H54 (cell line): ENCODE results near the gene CD84.
"Not testable (repeated sequence)": the region's sequence is repeated elsewhere in the genome, so short reads cannot be mapped to it uniquely, and the experiment has no call there.

ENCODE experiments used
- DNase-seq: peaks from one replicate; pipeline ENCODE4 v3.0.0; 2011; ENCODE audit warnings: low spot score, mixed read lengths; ENCODE audit not compliant: insufficient read length
- FAIRE-seq: peaks from 3 replicates; lab custom pipeline; 2011; peaks lifted over from hg19 to GRCh38; lab: Jason Lieb, UNC
- POLR2A ChIP-seq: IDR thresholded peaks from 2 replicates; pipeline ENCODE4 v1.6.1; 2011; ENCODE audit warnings: low read depth, mild to moderate bottlenecking, low read length

The CD84 gene

GRCh38 chr1:160537714-160538665, 41.3 kb downstream of the CD84 start:
- TF ChIP-seq POLR2A = no peak
- DNase-seq (no peak), FAIRE-seq (no peak)

GRCh38 chr1:160534823-160535605, 44.3 kb downstream of the CD84 start:
- DNase-seq = no peak
- TF ChIP-seq POLR2A = no peak
- FAIRE-seq = no peak

GRCh38 chr1:160532557-160532813, 46.8 kb downstream of the CD84 start:
- FAIRE-seq = not testable (repeated sequence)

GRCh38 chr1:160531809-160532556, 47.3 kb downstream of the CD84 start:
- not testable (repeated sequence) for FAIRE-seq

More at GRCh38 chr1:160532557-160532813, 46.8 kb downstream of the CD84 start:
- not testable (repeated sequence) for DNase-seq

GRCh38 chr1:160529401-160529952, 49.8 kb downstream of the CD84 start:
- DNase-seq, FAIRE-seq: not testable (repeated sequence)

More at GRCh38 chr1:160531809-160532556, 47.3 kb downstream of the CD84 start:
- DNase-seq = not testable (repeated sequence)

GRCh38 chr1:160523789-160524188, 55.5 kb downstream of the CD84 start:
- not testable (repeated sequence) for DNase-seq, FAIRE-seq

- DNase-seq = no peak
- no peak for TF ChIP-seq POLR2A
- FAIRE-seq = no peak
Measured at GRCh38 chr1:160522622-160523345, 56.5 kb downstream of the CD84 start, which contains the start of gene SLAMF6. SLAMF6 (minus strand) TSS chr1:160523255; CDS start chr1:160523192, 63 bp downstream.

- FAIRE-seq (no peak), DNase-seq (no peak)
- TF ChIP-seq POLR2A = no peak
Measured at GRCh38 chr1:160522136-160522535, 57.2 kb downstream of the CD84 start.

GRCh38 chr1:160521554-160521953, 57.7 kb downstream of the CD84 start:
- TF ChIP-seq POLR2A = no peak
- no peak for FAIRE-seq
- no peak for DNase-seq

GRCh38 chr1:160520999-160521398, 58.3 kb downstream of the CD84 start:
- DNase-seq = no peak
- no peak for FAIRE-seq
- no peak for TF ChIP-seq POLR2A

GRCh38 chr1:160520582-160520981, 58.7 kb downstream of the CD84 start:
- no peak for TF ChIP-seq POLR2A
- FAIRE-seq (no peak), DNase-seq (no peak)

- DNase-seq (no peak), FAIRE-seq (no peak)
- no peak for TF ChIP-seq POLR2A
Measured at GRCh38 chr1:160519642-160520435, 59.5 kb downstream of the CD84 start.

GRCh38 chr1:160517519-160517918, 61.8 kb downstream of the CD84 start:
- DNase-seq, FAIRE-seq: not testable (repeated sequence)

GRCh38 chr1:160515908-160516307, 63.4 kb downstream of the CD84 start:
- FAIRE-seq, DNase-seq: not testable (repeated sequence)
